Measurements from ENCODE around the gene TMEM218. TPM values are rescaled to one million over a fixed set of nuclear protein-coding genes. Genes with fewer than 3 reads are reported as not detected.

Gene TMEM218
- total and polyA plus RNA-seq, 2 donors (not counting 1 experiment from before 2014, with no cell fraction given) = 31.9 to 34.8 TPM

- Histone ChIP-seq H3K36me3 (ENCODE audit: control insufficient read depth, insufficient read depth, low read length) (no peaks in the 10 kb centered on the region), H3K27me3 (ENCODE audit: control insufficient read depth, insufficient read depth, low read length) (no peaks in the 10 kb centered on the region), H3K79me2 (ENCODE audit: control insufficient read depth, insufficient read depth, low read length) (no peaks in the 10 kb centered on the region), H3K9me3 (ENCODE audit: control insufficient read depth, insufficient read depth, low read depth, low read length) (no peaks in the 10 kb centered on the region), H3K4me2 (ENCODE audit: extremely low read depth, insufficient read depth, low read length) (no peak overlapping the region), H3K4me3 (replicated peaks in 1 of 4; ENCODE audit: control extremely low read depth in 1 of 4, insufficient read depth in 1 of 4, low read depth in 3 of 4, low read length in 4 of 4) (no peak overlapping the region), H4K20me1 (ENCODE audit: control insufficient read depth, extremely low read depth, insufficient read depth, low read length) (no peaks in the 10 kb centered on the region), H3K9ac (ENCODE audit: insufficient read depth, low read length) (no peak overlapping the region), H2AFZ (ENCODE audit: low read length) (peak overlapping the region; percentile 50), H3K27ac (ENCODE audit: insufficient read depth, low read length) (no peak overlapping the region), H3K4me1 (ENCODE audit: control insufficient read depth, extremely low read depth, insufficient read depth, low read length) (peaks cover 4% of the 10 kb centered on the region)
- TF ChIP-seq EZH2 (IDR thresholded peaks at IDR 0.05; ENCODE audit: low read length, missing control alignments) (no peak), CTCF (conservative IDR thresholded peaks at IDR 0.05 in 1 of 2, IDR thresholded peaks at IDR 0.05 in 1 of 2; ENCODE audit: low read depth in 1 of 2, low read length in 2 of 2) (peak; percentile 24 to 42)
- DNase-seq (ENCODE audit: low read depth in 2 of 2) = peak; percentile 60 to 63
These were observed 12.7 kb upstream of the TMEM218 start for GRCh38 chr11:125123947-125124617.

- H3K4me2 ChIP-seq (ENCODE audit: extremely low read depth, insufficient read depth, low read length) = no peak overlapping the region
- H3K4me1 ChIP-seq (ENCODE audit: control insufficient read depth, extremely low read depth, insufficient read depth, low read length) = peaks cover 3% of the 10 kb centered on the region
- H3K27me3 ChIP-seq (ENCODE audit: control insufficient read depth, insufficient read depth, low read length) = no peaks in the 10 kb centered on the region
- no peak overlapping the region for H3K27ac ChIP-seq (ENCODE audit: insufficient read depth, low read length)
- no peaks in the 10 kb centered on the region for H3K9me3 ChIP-seq (ENCODE audit: control insufficient read depth, insufficient read depth, low read depth, low read length)
- no peak overlapping the region for H3K4me3 ChIP-seq (replicated peaks in 1 of 4; ENCODE audit: control extremely low read depth in 1 of 4, insufficient read depth in 1 of 4, low read depth in 3 of 4, low read length in 4 of 4)
- peak in 1 of 2 donors; percentile 21 for DNase-seq (ENCODE audit: low read depth in 2 of 2)
- TF ChIP-seq EZH2 (IDR thresholded peaks at IDR 0.05; ENCODE audit: low read length, missing control alignments) = no peak
- no peak for TF ChIP-seq CTCF (conservative IDR thresholded peaks at IDR 0.05 in 1 of 2, IDR thresholded peaks at IDR 0.05 in 1 of 2; ENCODE audit: low read depth in 1 of 2, low read length in 2 of 2)
- no peaks in the 10 kb centered on the region for H3K79me2 ChIP-seq (ENCODE audit: control insufficient read depth, insufficient read depth, low read length)
- no peaks in the 10 kb centered on the region for H4K20me1 ChIP-seq (ENCODE audit: control insufficient read depth, extremely low read depth, insufficient read depth, low read length)
- H3K9ac ChIP-seq (ENCODE audit: insufficient read depth, low read length) = no peak overlapping the region
- H2AFZ ChIP-seq (ENCODE audit: low read length) = no peak overlapping the region
- no peaks in the 10 kb centered on the region for H3K36me3 ChIP-seq (ENCODE audit: control insufficient read depth, insufficient read depth, low read length)
These were observed 11.9 kb upstream of the TMEM218 start for GRCh38 chr11:125123194-125123946.

GRCh38 chr11:125117429-125117828 lies 6.0 kb upstream of the TMEM218 start:
- no peak for TF ChIP-seq CTCF (conservative IDR thresholded peaks at IDR 0.05 in 1 of 2, IDR thresholded peaks at IDR 0.05 in 1 of 2; ENCODE audit: low read depth in 1 of 2, low read length in 2 of 2)
- no peak for TF ChIP-seq EZH2 (IDR thresholded peaks at IDR 0.05; ENCODE audit: low read length, missing control alignments)
- no peaks in the 10 kb centered on the region for H3K27me3 ChIP-seq (ENCODE audit: control insufficient read depth, insufficient read depth, low read length)
- H3K79me2 ChIP-seq (ENCODE audit: control insufficient read depth, insufficient read depth, low read length) = no peaks in the 10 kb centered on the region
- no peak overlapping the region for H3K27ac ChIP-seq (ENCODE audit: insufficient read depth, low read length)
- no peaks in the 10 kb centered on the region for H3K4me1 ChIP-seq (ENCODE audit: control insufficient read depth, extremely low read depth, insufficient read depth, low read length)
- H3K36me3 ChIP-seq (ENCODE audit: control insufficient read depth, insufficient read depth, low read length) = no peaks in the 10 kb centered on the region
- H3K9me3 ChIP-seq (ENCODE audit: control insufficient read depth, insufficient read depth, low read depth, low read length) = no peaks in the 10 kb centered on the region
- H3K9ac ChIP-seq (ENCODE audit: insufficient read depth, low read length) = no peak overlapping the region
- no peak overlapping the region for H3K4me3 ChIP-seq (replicated peaks in 1 of 4; ENCODE audit: control extremely low read depth in 1 of 4, insufficient read depth in 1 of 4, low read depth in 3 of 4, low read length in 4 of 4)
- no peak for DNase-seq (ENCODE audit: low read depth in 2 of 2)
- H3K4me2 ChIP-seq (ENCODE audit: extremely low read depth, insufficient read depth, low read length) = no peak overlapping the region
- H2AFZ ChIP-seq (ENCODE audit: low read length) = no peak overlapping the region
- no peaks in the 10 kb centered on the region for H4K20me1 ChIP-seq (ENCODE audit: control insufficient read depth, extremely low read depth, insufficient read depth, low read length)
